H1 (cell line): ENCODE measurements around the gene CBR3. TPM values are rescaled to one million over a fixed set of nuclear protein-coding genes. Genes with fewer than 3 reads are reported as not detected.

ENCODE experiments used
- CTCF ChIA-PET: fragments of 300-600 bp; sonication (Branson Sonifier 250); formaldehyde crosslinking; loops from one replicate; lab custom pipeline; 2021; ENCODE audit not compliant: partially characterized antibody; lab: Charles Lee
- POLR2A ChIA-PET: fragments of 300-600 bp; sonication (Branson Sonifier 250); formaldehyde crosslinking; loops from one replicate; lab custom pipeline; 2021; ENCODE audit warnings: inconsistent platforms; ENCODE audit not compliant: partially characterized antibody; lab: Charles Lee
- DNase-seq, 2 experiments: peaks; one replicate each; pipeline versions ENCODE4 v3.0.0 to v3.0.0-alpha.2; 2010 to 2022; ENCODE audit warnings: low spot score in 2 of 2, low read depth in 1 of 2, mixed read lengths in 1 of 2
- FAIRE-seq: peaks from 2 replicates; lab custom pipeline; 2011; peaks lifted over from hg19 to GRCh38; lab: Jason Lieb, UNC
- H2AFZ ChIP-seq: 2 replicates; pipeline ENCODE4 v1.8.1; 2012; ENCODE audit warnings: low read length, inconsistent platforms
- H2AK5ac ChIP-seq: 2 replicates; pipeline ENCODE4 v1.6.1; 2013; ENCODE audit warnings: low read depth, low read length
- H2BK120ac ChIP-seq: replicated peaks from 2 replicates; pipeline ENCODE3; 2013; ENCODE audit warnings: low read depth, low read length, inconsistent platforms
- H2BK12ac ChIP-seq: 2 replicates; pipeline ENCODE4 v1.6.1; 2013; ENCODE audit warnings: low read depth, low read length
- H2BK15ac ChIP-seq: 2 replicates; pipeline ENCODE4 v1.6.1; 2013; ENCODE audit warnings: low read length
- H2BK20ac ChIP-seq: 2 replicates; pipeline ENCODE4 v1.6.1; 2013; ENCODE audit warnings: low read length
- H2BK5ac ChIP-seq: 2 replicates; pipeline ENCODE4 v1.6.1; 2013; ENCODE audit warnings: low read depth, low read length
- H3K14ac ChIP-seq: 2 replicates; pipeline ENCODE4 v1.6.1; 2013; ENCODE audit warnings: inconsistent platforms; ENCODE audit not compliant: insufficient read length
- H3K18ac ChIP-seq: 2 replicates; pipeline ENCODE4 v1.6.1; 2013; ENCODE audit warnings: low read length; ENCODE audit errors: extremely low read depth
- H3K23ac ChIP-seq: 2 replicates; pipeline ENCODE4 v1.6.1; 2013; ENCODE audit warnings: inconsistent platforms; ENCODE audit not compliant: insufficient read length
- H3K23me2 ChIP-seq: 2 replicates; pipeline ENCODE4 v1.6.1; 2013; ENCODE audit warnings: low read depth, low read length
- H3K27ac ChIP-seq: 2 replicates; pipeline ENCODE4 v1.6.1; 2011; ENCODE audit warnings: low read depth, low read length, inconsistent platforms
- H3K27me3 ChIP-seq, 4 experiments: replicated peaks in 1 of 4; 1 replicate in 1 of 4; 2 replicates in 3 of 4; pipeline versions ENCODE4 v1.6.1 to v1.8.1; 2011 to 2013; ENCODE audit warnings: low read length in 3 of 4, mild to moderate bottlenecking in 3 of 4, inconsistent platforms in 2 of 4, mixed read lengths in 2 of 4, moderate library complexity in 1 of 4; ENCODE audit not compliant: control insufficient read depth in 3 of 4, insufficient read depth in 3 of 4; ENCODE audit errors: extremely low read depth in 1 of 4
- H3K36me3 ChIP-seq, 4 experiments: 2 replicates each; pipeline versions ENCODE4 v1.6.1 to v1.8.1; 2011 to 2013; ENCODE audit warnings: mild to moderate bottlenecking in 4 of 4, low read length in 3 of 4, moderate library complexity in 2 of 4, control low read depth in 1 of 4, inconsistent platforms in 1 of 4; ENCODE audit not compliant: insufficient read depth in 4 of 4, control insufficient read depth in 2 of 4
- H3K4ac ChIP-seq: replicated peaks from 2 replicates; pipeline ENCODE3; 2013; ENCODE audit warnings: low read length, low read depth, mixed read lengths, inconsistent platforms; ENCODE audit not compliant: insufficient read length
- H3K4me1 ChIP-seq, 4 experiments: replicated peaks in 1 of 4; 1 replicate in 1 of 4; 2 replicates in 3 of 4; pipeline versions ENCODE4 v1.6.1 to v1.8.1; 2011 to 2013; ENCODE audit warnings: low read length in 3 of 4, inconsistent platforms in 2 of 4, mixed read lengths in 1 of 4; ENCODE audit not compliant: insufficient read depth in 4 of 4, control insufficient read depth in 3 of 4
- H3K4me2 ChIP-seq, 2 experiments: 2 replicates each; pipeline versions ENCODE4 v1.6.1 to v1.8.1; 2011 to 2013; ENCODE audit warnings: low read depth in 2 of 2, low read length in 2 of 2, control low read depth in 1 of 2, inconsistent platforms in 1 of 2, mild to moderate bottlenecking in 1 of 2; ENCODE audit not compliant: insufficient read depth in 1 of 2
- H3K4me3 ChIP-seq, 4 experiments: fragments of 200-600, 300-600 bp in 1 of 4; sonication (generic), shearing (Covaris generic), sonication (Bioruptor Twin) in 1 of 4; 2 replicates each; pipeline versions ENCODE4 v1.5.1 to v1.8.1; 2011 to 2016; ENCODE audit warnings: low read length in 4 of 4, low read depth in 3 of 4, control low read depth in 2 of 4, inconsistent platforms in 2 of 4, mild to moderate bottlenecking in 2 of 4, mixed read lengths in 1 of 4, moderate library complexity in 1 of 4; ENCODE audit not compliant: insufficient read depth in 2 of 4; ENCODE audit errors: extremely low read depth in 1 of 4
- H3K56ac ChIP-seq: replicated peaks from 2 replicates; pipeline ENCODE3; 2013; ENCODE audit warnings: low read depth, mild to moderate bottlenecking, mixed read lengths, low read length, inconsistent platforms; ENCODE audit not compliant: insufficient read length
- H3K79me1 ChIP-seq: 2 replicates; pipeline ENCODE4 v1.6.1; 2013; ENCODE audit warnings: low read depth, low read length, control low read depth
- H3K79me2 ChIP-seq, 2 experiments: 2 replicates each; pipeline versions ENCODE4 v1.6.1 to v1.8.1; 2012 to 2013; ENCODE audit warnings: low read length in 2 of 2, mild to moderate bottlenecking in 2 of 2, inconsistent platforms in 1 of 2; ENCODE audit not compliant: insufficient read depth in 2 of 2, control insufficient read depth in 1 of 2
- H3K9ac ChIP-seq, 4 experiments: replicated peaks in 1 of 4; 1 replicate in 1 of 4; 2 replicates in 3 of 4; pipeline versions ENCODE4 v1.6.1 to v1.8.1; 2011 to 2013; ENCODE audit warnings: low read depth in 3 of 4, low read length in 3 of 4, control low read depth in 2 of 4, mild to moderate bottlenecking in 2 of 4, moderate library complexity in 2 of 4, inconsistent platforms in 1 of 4; ENCODE audit errors: extremely low read depth in 1 of 4
- H3K9me3 ChIP-seq, 2 experiments: 2 replicates each; pipeline versions ENCODE4 v1.6.1 to v1.8.1; 2012 to 2013; ENCODE audit warnings: mild to moderate bottlenecking in 2 of 2, moderate library complexity in 2 of 2, control low read depth in 1 of 2, inconsistent platforms in 1 of 2, low read depth in 1 of 2, low read length in 1 of 2, mixed read lengths in 1 of 2; ENCODE audit not compliant: insufficient read depth in 2 of 2
- H4K20me1 ChIP-seq, 2 experiments: replicated peaks in 1 of 2; 2 replicates each; pipeline versions ENCODE3 to v1.8.1; 2011 to 2013; ENCODE audit warnings: inconsistent platforms in 2 of 2, low read length in 2 of 2, mild to moderate bottlenecking in 1 of 2; ENCODE audit not compliant: insufficient read depth in 2 of 2, control insufficient read depth in 1 of 2
- H4K5ac ChIP-seq: 2 replicates; pipeline ENCODE4 v1.6.1; 2013; ENCODE audit warnings: low read length, low read depth, mixed read lengths, inconsistent platforms; ENCODE audit not compliant: insufficient read length
- H4K8ac ChIP-seq: 2 replicates; pipeline ENCODE4 v1.8.0; 2013; ENCODE audit warnings: mild to moderate bottlenecking, moderate library complexity, low read length, inconsistent platforms; ENCODE audit not compliant: insufficient read depth; ENCODE audit errors: extremely low read depth
- H4K91ac ChIP-seq: replicated peaks from 2 replicates; pipeline ENCODE3; 2013; ENCODE audit warnings: low read length, mixed read lengths, inconsistent platforms; ENCODE audit not compliant: insufficient read length
- RNF2 ChIP-seq: fragments of 200-900, 300-1000 bp; sonication (generic); IDR thresholded peaks from 2 replicates; pipeline ENCODE4 v1.7.1; 2016; ENCODE audit warnings: borderline replicate concordance, low read depth, mild to moderate bottlenecking, antibody characterized with exemption, low read length; ENCODE audit not compliant: poor library complexity, severe bottlenecking; ENCODE audit errors: missing control alignments
- WGBS, 2 experiments: shearing (Covaris generic) in 1 of 2; methylation state at CpG; one replicate each; pipeline versions ENCODE4 v1.1.6 to v1.1.7; 2013 to 2015; ENCODE audit warnings: low lambda C conversion rate in 2 of 2, mixed read lengths in 2 of 2, inconsistent platforms in 1 of 2, low coverage in 1 of 2, missing lambda C conversion rate in 1 of 2; ENCODE audit not compliant: insufficient replicate concordance in 2 of 2, insufficient coverage in 1 of 2, insufficient read length in 1 of 2; ENCODE audit errors: extremely low coverage in 1 of 2, missing lambda C conversion rate in 1 of 2; 5-methylcytosine and 5-hydroxymethylcytosine counted together
- polyA plus RNA-seq, 7 experiments: library from polyadenylated mRNA; depleted of rRNA in 3 of 7; stranded (reverse) in 5 of 7; unstranded in 2 of 7; fragments of >200 nt in 5 of 7; fragments of 200-250 nt in 2 of 7; gene quantifications; 1 replicate in 5 of 7; 2 replicates in 1 of 7; 4 replicates in 1 of 7; pipeline versions ENCODE4 v1.2.1 to v1.2.3, GENCODE V29; 2011 to 2013; ENCODE audit warnings: missing spikeins in 2 of 7, mixed read lengths in 2 of 7
- total RNA-seq: library from RNA; stranded (reverse); fragmentation: NEBNext Ultra II Directional; extraction: Animal tissue kit (Norgen Biotek cat#: 25700); gene quantifications from 2 replicates; pipeline ENCODE4 v1.2.1, GENCODE V29; 2021

Gene CBR3
- total and polyA plus RNA-seq, 2 of the 8 experiments (the other 6 are each of a cell fraction or from before 2014, with no cell fraction given), result 1.2 to 4.3 TPM

DNA sequence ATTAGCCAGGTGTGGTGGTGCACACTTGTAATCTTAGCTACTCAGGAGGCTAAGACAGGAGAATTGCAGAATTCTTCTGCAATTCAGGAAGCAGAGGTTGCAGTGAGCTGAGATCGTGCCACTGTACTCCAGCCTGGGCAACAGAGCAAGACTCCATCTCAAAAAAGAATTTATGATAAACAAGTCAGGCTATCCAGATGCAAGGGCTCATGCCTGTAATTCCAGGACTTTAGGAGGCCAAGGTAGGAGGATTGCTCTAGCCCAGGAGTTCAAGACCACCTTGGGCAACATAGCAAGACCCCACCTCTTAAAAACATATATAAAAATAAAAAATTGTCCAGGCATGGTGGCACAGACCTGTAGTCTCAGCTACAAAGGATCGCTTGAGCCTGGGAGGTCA lies 10.5 kb upstream of the CBR3 start:
- FAIRE-seq, result no peak

More for the DNA sequence above, 10.5 kb upstream of the CBR3 start:
- H3K79me2 ChIP-seq, result no peaks in the 10 kb centered on the region
- H3K4ac ChIP-seq, result no peak overlapping the region
- no peak overlapping the region for H3K23ac ChIP-seq
- H3K9ac ChIP-seq, result no peak overlapping the region
- no peaks in the 10 kb centered on the region for H3K9me3 ChIP-seq
- H4K8ac ChIP-seq, result no peak overlapping the region
- 87% methylated on average over 2 of the region's 2 CpGs; no CpG with 5 or more reads in 1 of the 2 experiments for WGBS, 2 experiments
- no peak overlapping the region for H2BK15ac ChIP-seq
- H3K79me1 ChIP-seq, result no peaks in the 10 kb centered on the region
- H3K23me2 ChIP-seq, result no peaks in the 10 kb centered on the region
- no peak overlapping the region for H2AK5ac ChIP-seq
- no peak overlapping the region for H3K4me2 ChIP-seq
- H2BK12ac ChIP-seq, result no peak overlapping the region
- H3K27me3 ChIP-seq, result no peaks in the 10 kb centered on the region
- CTCF ChIA-PET, result interaction anchor here (1.0 to 5.2 kb wide), 15 partner anchors 10 to 281 kb away, joined by 3 to 25 read pairs (median 5); partner anchors contain the start of genes CBR3 and MORC3
- DNase-seq, result no peak
- H2BK20ac ChIP-seq, result no peak overlapping the region
- H3K18ac ChIP-seq, result no peak overlapping the region
- no peak overlapping the region for H3K4me3 ChIP-seq
- no peak overlapping the region for H3K14ac ChIP-seq
- H3K27ac ChIP-seq, result no peak overlapping the region
- H4K5ac ChIP-seq, result no peak overlapping the region
- POLR2A ChIA-PET, result interaction anchor here (1.6 kb wide), 1 partner anchor 20 kb away, joined by 3 read pairs; no protein-coding TSS in a partner anchor
- no peaks in the 10 kb centered on the region for H3K36me3 ChIP-seq
- no peak overlapping the region for H4K91ac ChIP-seq
- no peak overlapping the region for H2BK120ac ChIP-seq
- peaks cover 0 to 3% (median 0%) of the 10 kb centered on the region in 4 experiments; a peak in 2 of 7 replicates for H3K4me1 ChIP-seq
- no peak overlapping the region for H2BK5ac ChIP-seq
- H3K56ac ChIP-seq, result no peak overlapping the region
- no peaks in the 10 kb centered on the region for H4K20me1 ChIP-seq
- no peak for TF ChIP-seq RNF2
- no peak overlapping the region for H2AFZ ChIP-seq
